ENCODE measurements around the gene GIPC2. TPM values are rescaled to one million over a fixed set of nuclear protein-coding genes. Genes with fewer than 3 reads are reported as not detected.
A peak's percentile ranks its signal among the peaks of the same experiment; 100 is the strongest.

The GIPC2 gene
- total RNA-seq, 1 experiment from 2014 or later, result 0.26 TPM

GRCh38 chr1:78143152-78143551 lies 97.4 kb downstream of the GIPC2 start:
- ATAC-seq, result no peak
- ChIA-PET CTCF (no interaction called here), POLR2A (no interaction called here)
- no peak for DNase-seq (ENCODE audit: low read depth, low spot score)
- TF ChIP-seq TCF7L2 (IDR thresholded peaks at IDR 0.05; ENCODE audit: low read depth, low read length) (no peak), CTCF (IDR thresholded peaks at IDR 0.05) (no peak), SIN3A (IDR thresholded peaks at IDR 0.05; ENCODE audit: borderline replicate concordance, insufficient read depth, low read depth, low read length) (no peak), POLR2AphosphoS5 (IDR thresholded peaks at IDR 0.05; ENCODE audit: low read depth, low read length) (no peak)
- TF ChIP-seq, protein P1, sequence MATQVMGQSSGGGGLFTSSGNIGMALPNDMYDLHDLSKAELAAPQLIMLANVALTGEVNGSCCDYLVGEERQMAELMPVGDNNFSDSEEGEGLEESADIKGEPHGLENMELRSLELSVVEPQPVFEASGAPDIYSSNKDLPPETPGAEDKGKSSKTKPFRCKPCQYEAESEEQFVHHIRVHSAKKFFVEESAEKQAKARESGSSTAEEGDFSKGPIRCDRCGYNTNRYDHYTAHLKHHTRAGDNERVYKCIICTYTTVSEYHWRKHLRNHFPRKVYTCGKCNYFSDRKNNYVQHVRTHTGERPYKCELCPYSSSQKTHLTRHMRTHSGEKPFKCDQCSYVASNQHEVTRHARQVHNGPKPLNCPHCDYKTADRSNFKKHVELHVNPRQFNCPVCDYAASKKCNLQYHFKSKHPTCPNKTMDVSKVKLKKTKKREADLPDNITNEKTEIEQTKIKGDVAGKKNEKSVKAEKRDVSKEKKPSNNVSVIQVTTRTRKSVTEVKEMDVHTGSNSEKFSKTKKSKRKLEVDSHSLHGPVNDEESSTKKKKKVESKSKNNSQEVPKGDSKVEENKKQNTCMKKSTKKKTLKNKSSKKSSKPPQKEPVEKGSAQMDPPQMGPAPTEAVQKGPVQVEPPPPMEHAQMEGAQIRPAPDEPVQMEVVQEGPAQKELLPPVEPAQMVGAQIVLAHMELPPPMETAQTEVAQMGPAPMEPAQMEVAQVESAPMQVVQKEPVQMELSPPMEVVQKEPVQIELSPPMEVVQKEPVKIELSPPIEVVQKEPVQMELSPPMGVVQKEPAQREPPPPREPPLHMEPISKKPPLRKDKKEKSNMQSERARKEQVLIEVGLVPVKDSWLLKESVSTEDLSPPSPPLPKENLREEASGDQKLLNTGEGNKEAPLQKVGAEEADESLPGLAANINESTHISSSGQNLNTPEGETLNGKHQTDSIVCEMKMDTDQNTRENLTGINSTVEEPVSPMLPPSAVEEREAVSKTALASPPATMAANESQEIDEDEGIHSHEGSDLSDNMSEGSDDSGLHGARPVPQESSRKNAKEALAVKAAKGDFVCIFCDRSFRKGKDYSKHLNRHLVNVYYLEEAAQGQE (IDR thresholded peaks at IDR 0.05; ENCODE audit: insufficient read depth in 1 of 2, low read depth in 2 of 2, low read length in 1 of 2), result no peak
- H3K4me3 ChIP-seq (ENCODE audit: low read depth in 2 of 2, low read length in 2 of 2), result peak overlapping the region in 1 of 2 experiments; percentile 34; a peak in 2 of 4 replicates
- BruUV-seq (replicated peaks), result no TSS peak
- no peak overlapping the region for H3K27ac ChIP-seq (ENCODE audit: low read length)
- H3K36me3 ChIP-seq (ENCODE audit: control insufficient read depth, insufficient read depth, low read length), result no peaks in the 10 kb centered on the region
- in situ Hi-C loops (cut with HindIII; ENCODE audit: low pct_unique_long_range_greater_than_20kb, low sequenced_read_pairs), result no loop called here
- H3K4me1 ChIP-seq (ENCODE audit: control insufficient read depth, insufficient read depth, low read length), result no peaks in the 10 kb centered on the region
- H3K27me3 ChIP-seq (ENCODE audit: control insufficient read depth, insufficient read depth, low read length), result peaks cover 6% of the 10 kb centered on the region
- no peaks in the 10 kb centered on the region for H3K9me3 ChIP-seq (ENCODE audit: control insufficient read depth, insufficient read depth, low read depth, low read length)
- intact Hi-C loops (cut with micrococcal nuclease; ENCODE audit: unreplicated experiment), result no loop called here

DNA sequence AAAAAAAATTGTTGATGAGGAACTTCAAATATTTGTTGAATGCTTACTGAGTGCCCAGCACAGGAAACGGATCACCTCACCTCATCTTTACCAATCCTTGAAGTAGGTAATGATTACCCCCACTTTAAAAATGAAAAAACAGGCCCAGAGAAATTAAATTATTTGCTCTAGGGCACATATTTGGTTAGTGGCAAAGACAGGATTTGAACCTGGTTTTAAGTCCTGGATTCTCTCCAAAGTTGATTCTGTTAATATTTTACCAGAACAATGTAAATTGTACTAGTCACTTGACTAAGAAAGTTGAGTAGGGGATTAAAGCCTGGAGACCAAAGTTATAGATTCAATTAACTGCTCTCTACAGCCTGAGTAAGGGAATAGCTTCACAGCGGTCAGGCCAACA lies 97.9 kb downstream of the GIPC2 start:
- no TSS peak for BruUV-seq (replicated peaks)
- ATAC-seq (no peak), DNase-seq (ENCODE audit: low read depth, low spot score) (no peak)
- Histone ChIP-seq H3K4me1 (ENCODE audit: control insufficient read depth, insufficient read depth, low read length) (no peaks in the 10 kb centered on the region), H3K27me3 (ENCODE audit: control insufficient read depth, insufficient read depth, low read length) (peaks cover 6% of the 10 kb centered on the region), H3K27ac (ENCODE audit: low read length) (no peak overlapping the region), H3K36me3 (ENCODE audit: control insufficient read depth, insufficient read depth, low read length) (no peaks in the 10 kb centered on the region), H3K4me3 (ENCODE audit: low read depth in 2 of 2, low read length in 2 of 2) (no peak overlapping the region), H3K9me3 (ENCODE audit: control insufficient read depth, insufficient read depth, low read depth, low read length) (no peaks in the 10 kb centered on the region)
- intact Hi-C loops (cut with micrococcal nuclease; ENCODE audit: unreplicated experiment) (no loop called here), in situ Hi-C loops (cut with HindIII; ENCODE audit: low pct_unique_long_range_greater_than_20kb, low sequenced_read_pairs) (no loop called here)
- ChIA-PET CTCF (no interaction called here), POLR2A (no interaction called here)
- TF ChIP-seq TCF7L2 (IDR thresholded peaks at IDR 0.05; ENCODE audit: low read depth, low read length) (no peak), SIN3A (IDR thresholded peaks at IDR 0.05; ENCODE audit: borderline replicate concordance, insufficient read depth, low read depth, low read length) (no peak), POLR2AphosphoS5 (IDR thresholded peaks at IDR 0.05; ENCODE audit: low read depth, low read length) (no peak), CTCF (IDR thresholded peaks at IDR 0.05) (no peak)
- TF ChIP-seq, protein P1 (IDR thresholded peaks at IDR 0.05; ENCODE audit: insufficient read depth in 1 of 2, low read depth in 2 of 2, low read length in 1 of 2), result no peak

Measured in Panc1 (cell line).